ENCODE measurements around the gene GRB2. TPM values are rescaled to one million over a fixed set of nuclear protein-coding genes. Genes with fewer than 3 reads are reported as not detected.

GRB2 gene
- total RNA-seq, 1 experiment from 2014 or later: 101 TPM

DNA sequence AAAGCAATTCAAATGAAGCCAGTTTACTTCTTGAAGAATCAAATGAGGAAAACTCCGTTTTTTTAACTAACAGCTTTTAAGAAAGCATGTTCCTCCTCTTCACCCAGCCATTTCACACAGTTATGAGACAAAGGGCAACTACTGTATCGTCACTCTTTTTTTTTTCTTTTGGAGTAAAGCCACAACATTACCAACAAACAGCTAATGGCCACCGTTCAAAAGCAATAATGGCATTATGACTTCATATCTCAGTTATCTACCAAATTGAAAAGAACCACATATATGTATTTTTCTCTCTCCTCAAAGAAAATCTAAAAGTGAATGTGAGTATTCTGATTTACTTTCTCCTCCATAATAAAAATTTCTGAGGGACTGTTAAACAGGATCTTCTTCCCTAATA is 14.5 kb downstream of the GRB2 start:
- intact Hi-C loops (cut with micrococcal nuclease; ENCODE audit: unreplicated experiment): no loop called here
- TF ChIP-seq EZH2 (IDR thresholded peaks at IDR 0.05; ENCODE audit: borderline replicate concordance, low read depth, low read length, poor library complexity, severe bottlenecking): no peak
- TF ChIP-seq, protein P1, sequence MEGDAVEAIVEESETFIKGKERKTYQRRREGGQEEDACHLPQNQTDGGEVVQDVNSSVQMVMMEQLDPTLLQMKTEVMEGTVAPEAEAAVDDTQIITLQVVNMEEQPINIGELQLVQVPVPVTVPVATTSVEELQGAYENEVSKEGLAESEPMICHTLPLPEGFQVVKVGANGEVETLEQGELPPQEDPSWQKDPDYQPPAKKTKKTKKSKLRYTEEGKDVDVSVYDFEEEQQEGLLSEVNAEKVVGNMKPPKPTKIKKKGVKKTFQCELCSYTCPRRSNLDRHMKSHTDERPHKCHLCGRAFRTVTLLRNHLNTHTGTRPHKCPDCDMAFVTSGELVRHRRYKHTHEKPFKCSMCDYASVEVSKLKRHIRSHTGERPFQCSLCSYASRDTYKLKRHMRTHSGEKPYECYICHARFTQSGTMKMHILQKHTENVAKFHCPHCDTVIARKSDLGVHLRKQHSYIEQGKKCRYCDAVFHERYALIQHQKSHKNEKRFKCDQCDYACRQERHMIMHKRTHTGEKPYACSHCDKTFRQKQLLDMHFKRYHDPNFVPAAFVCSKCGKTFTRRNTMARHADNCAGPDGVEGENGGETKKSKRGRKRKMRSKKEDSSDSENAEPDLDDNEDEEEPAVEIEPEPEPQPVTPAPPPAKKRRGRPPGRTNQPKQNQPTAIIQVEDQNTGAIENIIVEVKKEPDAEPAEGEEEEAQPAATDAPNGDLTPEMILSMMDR (conservative IDR thresholded peaks at IDR 0.05; ENCODE audit: low read depth, low read length): no peak
- H3K9me3 ChIP-seq (ENCODE audit: low read depth, low read length, poor library complexity, severe bottlenecking): no peaks in the 10 kb centered on the region
- no peak for DNase-seq (ENCODE audit: low spot score)
- H3K27me3 ChIP-seq (replicated peaks; ENCODE audit: insufficient read depth, low read depth, low read length, poor library complexity): no peaks in the 10 kb centered on the region
- no peak overlapping the region for H3K27ac ChIP-seq (ENCODE audit: low read depth, low read length, poor library complexity, severe bottlenecking)
- ChIA-PET POLR2A (ENCODE audit: low non-redundant PET) (no interaction called here), CTCF (no interaction called here)
- H3K36me3 ChIP-seq (ENCODE audit: insufficient read depth, low read length, poor library complexity, severe bottlenecking): peaks cover 5% of the 10 kb centered on the region
- no TSS peak for BruUV-seq (replicated peaks)
- H3K4me3 ChIP-seq (ENCODE audit: low read depth, low read length, poor library complexity, severe bottlenecking): no peak overlapping the region
- peaks cover 17% of the 10 kb centered on the region for H3K4me1 ChIP-seq (ENCODE audit: insufficient read depth, low read length, poor library complexity, severe bottlenecking)

DNA sequence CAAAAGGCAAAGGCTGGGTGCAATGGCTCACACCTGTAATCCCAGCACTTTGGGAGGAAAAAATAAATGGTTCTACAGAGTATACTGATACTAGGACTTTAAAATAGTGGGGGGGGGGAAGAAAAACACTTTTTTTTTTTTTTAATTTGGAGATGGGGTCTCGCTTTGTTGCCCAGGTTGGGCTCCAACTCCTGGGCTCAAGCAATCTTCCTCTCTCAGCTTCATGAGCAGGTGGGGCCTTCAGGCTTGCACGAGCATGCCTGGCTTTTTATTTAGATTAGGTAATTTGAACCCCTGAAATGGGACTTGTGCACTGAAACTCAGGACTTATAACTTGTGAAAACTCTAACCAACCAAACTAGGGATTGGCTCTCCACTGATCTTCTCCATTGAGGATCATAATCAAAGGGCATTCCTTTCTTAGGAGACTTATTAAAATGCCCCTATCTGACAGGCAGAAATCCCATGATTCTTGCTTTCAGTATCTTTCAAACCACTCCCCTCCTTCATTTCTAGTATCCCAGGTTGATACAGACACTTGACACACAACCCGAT is 16.9 kb downstream of the GRB2 start:
- POLR2A ChIA-PET (ENCODE audit: low non-redundant PET): no interaction called here
- CTCF ChIA-PET: no interaction called here
- Histone ChIP-seq H3K27me3 (replicated peaks; ENCODE audit: insufficient read depth, low read depth, low read length, poor library complexity) (no peaks in the 10 kb centered on the region), H3K4me3 (ENCODE audit: low read depth, low read length, poor library complexity, severe bottlenecking) (no peak overlapping the region), H3K9me3 (ENCODE audit: low read depth, low read length, poor library complexity, severe bottlenecking) (no peaks in the 10 kb centered on the region), H3K27ac (ENCODE audit: low read depth, low read length, poor library complexity, severe bottlenecking) (no peak overlapping the region), H3K36me3 (ENCODE audit: insufficient read depth, low read length, poor library complexity, severe bottlenecking) (peaks cover 5% of the 10 kb centered on the region), H3K4me1 (ENCODE audit: insufficient read depth, low read length, poor library complexity, severe bottlenecking) (peaks cover 9% of the 10 kb centered on the region)
- TF ChIP-seq EZH2 (IDR thresholded peaks at IDR 0.05; ENCODE audit: borderline replicate concordance, low read depth, low read length, poor library complexity, severe bottlenecking): no peak
- TF ChIP-seq, protein P1 (conservative IDR thresholded peaks at IDR 0.05; ENCODE audit: low read depth, low read length): no peak
- no TSS peak for BruUV-seq (replicated peaks)
- intact Hi-C loops (cut with micrococcal nuclease; ENCODE audit: unreplicated experiment): no loop called here
- no peak for DNase-seq (ENCODE audit: low spot score)

DNA sequence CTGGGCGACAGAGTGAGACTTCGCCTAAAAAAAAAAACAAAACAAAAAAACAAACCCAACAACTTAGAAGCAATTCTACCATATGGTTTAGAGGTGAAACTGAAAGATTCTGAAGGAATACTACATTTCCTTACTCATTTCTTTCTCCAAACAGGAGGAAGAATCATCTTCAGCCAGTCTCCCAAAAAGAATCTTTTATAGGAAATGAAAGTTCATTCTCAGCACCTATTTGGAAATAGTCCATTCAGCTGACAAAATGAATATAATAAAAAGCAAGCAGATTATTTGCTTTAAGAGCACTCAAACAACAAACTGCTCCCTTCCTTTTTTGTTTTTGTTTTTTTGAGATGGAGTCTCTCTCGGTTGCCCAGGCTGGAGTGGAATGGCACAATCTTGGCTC is 17.7 kb downstream of the GRB2 start:
- ChIA-PET POLR2A (ENCODE audit: low non-redundant PET) (no interaction called here), CTCF (no interaction called here)
- Histone ChIP-seq H3K9me3 (ENCODE audit: low read depth, low read length, poor library complexity, severe bottlenecking) (no peaks in the 10 kb centered on the region), H3K4me1 (ENCODE audit: insufficient read depth, low read length, poor library complexity, severe bottlenecking) (peaks cover 3% of the 10 kb centered on the region), H3K4me3 (ENCODE audit: low read depth, low read length, poor library complexity, severe bottlenecking) (no peak overlapping the region), H3K27me3 (replicated peaks; ENCODE audit: insufficient read depth, low read depth, low read length, poor library complexity) (no peaks in the 10 kb centered on the region), H3K36me3 (ENCODE audit: insufficient read depth, low read length, poor library complexity, severe bottlenecking) (peaks cover 5% of the 10 kb centered on the region), H3K27ac (ENCODE audit: low read depth, low read length, poor library complexity, severe bottlenecking) (no peak overlapping the region)
- DNase-seq (ENCODE audit: low spot score): no peak
- intact Hi-C loops (cut with micrococcal nuclease; ENCODE audit: unreplicated experiment): no loop called here
- no TSS peak for BruUV-seq (replicated peaks)
- TF ChIP-seq, protein P1 (conservative IDR thresholded peaks at IDR 0.05; ENCODE audit: low read depth, low read length): no peak
- TF ChIP-seq EZH2 (IDR thresholded peaks at IDR 0.05; ENCODE audit: borderline replicate concordance, low read depth, low read length, poor library complexity, severe bottlenecking): no peak

Measured in A673 (cell line).